Measurements from ENCODE around the gene FOLR2. TPM values are rescaled to one million over a fixed set of nuclear protein-coding genes. Genes with fewer than 3 reads are reported as not detected.
"Not testable (repeated sequence)": the region's sequence is repeated elsewhere in the genome, so short reads cannot be mapped to it uniquely, and the experiment has no call there.

FOLR2 gene
- total RNA-seq, 1 donor from 2014 or later: 28.1 TPM

GRCh38 chr11:72179049-72179803 lies 37.4 kb upstream of the FOLR2 start:
- Histone ChIP-seq H3K9me3 (no peaks in the 10 kb centered on the region), H3K36me3 (no peaks in the 10 kb centered on the region), H3K27me3 (ENCODE audit: low read depth) (peaks cover 4% of the 10 kb centered on the region), H3K4me3 (no peak overlapping the region), H3K4me1 (no peaks in the 10 kb centered on the region), H3K27ac (no peak overlapping the region)
- intact Hi-C loops (cut with DNase I): no loop called here
- DNase-seq (no peak), ATAC-seq (peak; percentile 49 to 60)
- TF ChIP-seq CTCF (IDR thresholded peaks at IDR 0.05): no peak

GRCh38 chr11:72179804-72180396 lies 36.7 kb upstream of the FOLR2 start:
- no peak overlapping the region for H3K4me3 ChIP-seq
- no peak overlapping the region for H3K27ac ChIP-seq
- H3K4me1 ChIP-seq: no peaks in the 10 kb centered on the region
- DNase-seq (no peak), ATAC-seq (no peak)
- intact Hi-C loops (cut with DNase I): no loop called here
- no peaks in the 10 kb centered on the region for H3K9me3 ChIP-seq
- no peaks in the 10 kb centered on the region for H3K36me3 ChIP-seq
- TF ChIP-seq CTCF (IDR thresholded peaks at IDR 0.05): no peak
- peaks cover 4% of the 10 kb centered on the region for H3K27me3 ChIP-seq (ENCODE audit: low read depth)

- intact Hi-C loops (cut with DNase I); H3K9me3 ChIP-seq; H3K4me1 ChIP-seq; DNase-seq; H3K27me3 ChIP-seq (ENCODE audit: low read depth); H3K4me3 ChIP-seq; H3K27ac ChIP-seq; H3K36me3 ChIP-seq: not testable (repeated sequence)
- peak in 1 of 2 donors; percentile 25 for ATAC-seq
Observed at GRCh38 chr11:72180892-72181552, 35.6 kb upstream of the FOLR2 start.

- H3K27me3 ChIP-seq (ENCODE audit: low read depth); DNase-seq; H3K4me1 ChIP-seq; H3K27ac ChIP-seq; H3K4me3 ChIP-seq; H3K9me3 ChIP-seq; intact Hi-C loops (cut with DNase I); H3K36me3 ChIP-seq: not testable (repeated sequence)
- ATAC-seq: peak; percentile 59 to 60
Observed at GRCh38 chr11:72181553-72181958, 35.0 kb upstream of the FOLR2 start.

- intact Hi-C loops (cut with DNase I): no loop called here
Observed at GRCh38 chr11:72188267-72188666, 28.3 kb upstream of the FOLR2 start.

More at GRCh38 chr11:72188267-72188666, 28.3 kb upstream of the FOLR2 start:
- no peak overlapping the region for H3K4me3 ChIP-seq
- no peak for TF ChIP-seq CTCF (IDR thresholded peaks at IDR 0.05)
- no peaks in the 10 kb centered on the region for H3K36me3 ChIP-seq
- peaks cover 6% of the 10 kb centered on the region for H3K4me1 ChIP-seq
- H3K27me3 ChIP-seq (ENCODE audit: low read depth): no peaks in the 10 kb centered on the region
- DNase-seq (no peak), ATAC-seq (no peak)
- no peaks in the 10 kb centered on the region for H3K9me3 ChIP-seq
- H3K27ac ChIP-seq: no peak overlapping the region
